ENCODE results near the gene PARVA.
A peak's percentile ranks its signal among the peaks of the same experiment; 100 is the strongest.

PARVA gene

DNA sequence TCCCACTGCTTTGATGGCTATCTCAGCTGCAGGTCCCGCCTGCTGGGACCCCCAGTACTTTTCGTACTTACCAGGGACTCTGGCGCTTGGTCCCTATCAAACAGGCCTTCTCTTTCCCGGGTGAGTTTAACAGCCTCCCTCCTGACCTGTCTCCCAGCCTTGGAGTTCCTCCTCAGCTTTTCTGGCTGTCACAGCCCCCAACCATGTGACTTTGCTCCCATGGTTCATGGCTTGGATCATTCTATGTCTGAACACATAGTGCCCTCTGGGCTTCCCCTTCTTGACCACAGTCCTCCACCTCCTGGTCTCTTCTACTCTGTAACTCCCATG lies 56.9 kb downstream of the PARVA start:
- DNase-seq = no peak

- DNase-seq = no peak
Measured at GRCh38 chr11:12435264-12435663, 57.9 kb downstream of the PARVA start.

DNA sequence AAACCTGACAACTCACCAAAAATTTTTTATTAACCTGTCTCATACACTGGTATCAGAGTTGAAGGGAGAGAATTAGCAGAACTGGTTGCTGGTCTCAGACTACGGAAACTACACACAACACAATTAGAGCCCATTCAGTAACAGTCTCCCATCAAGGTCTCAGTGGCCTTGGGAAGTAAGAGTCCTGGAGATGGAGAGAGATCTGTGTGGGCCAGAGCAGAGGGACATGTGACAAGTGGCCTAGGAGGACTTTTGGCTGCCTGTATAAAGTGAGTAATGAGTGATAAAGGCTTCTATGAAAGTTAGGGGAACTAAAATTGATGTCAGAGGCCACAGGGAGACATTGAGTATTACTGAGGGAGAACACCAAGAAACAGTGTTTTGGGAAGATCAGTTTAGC lies 58.9 kb downstream of the PARVA start:
- DNase-seq = no peak

DNA sequence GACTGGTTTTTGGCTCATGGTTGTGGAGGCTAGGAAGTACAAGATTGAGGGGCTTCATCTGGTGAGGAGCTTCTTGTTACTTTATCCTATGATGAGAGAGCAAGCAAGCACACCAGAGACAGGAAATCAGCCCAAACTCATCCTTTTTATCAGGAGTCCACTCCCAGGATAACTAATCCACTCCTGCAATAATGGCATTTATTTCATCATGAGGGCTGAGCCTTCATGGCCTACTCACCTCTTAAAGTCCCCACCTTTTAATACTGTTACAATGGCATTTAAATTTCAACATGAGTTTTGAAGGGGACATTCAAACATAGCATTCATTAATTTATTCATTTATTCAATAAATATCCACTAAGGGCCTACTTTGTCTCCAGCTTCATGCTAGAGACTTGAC lies 60.9 kb downstream of the PARVA start:
- DNase-seq = no peak

DNA sequence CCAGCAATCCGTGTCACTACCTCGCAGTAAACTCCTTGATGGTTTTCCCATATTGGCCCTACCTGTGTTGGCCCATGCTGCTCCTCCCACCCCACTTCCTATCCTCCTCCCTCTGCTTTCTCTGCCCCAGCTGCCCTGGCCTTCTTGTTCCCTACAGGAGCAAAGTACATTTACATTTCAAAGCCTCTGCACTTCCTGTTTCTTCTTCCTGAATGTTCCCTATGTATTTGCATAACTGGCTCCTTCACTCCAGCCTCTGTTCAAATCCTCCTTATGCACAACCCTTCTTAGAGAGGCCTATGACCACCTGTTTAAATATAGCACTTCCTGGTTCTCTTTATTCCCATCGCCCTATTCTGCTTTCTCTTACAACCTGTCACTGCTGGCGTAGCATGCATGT lies 62.2 kb downstream of the PARVA start:
- DNase-seq = no peak

GRCh38 chr11:12440565-12440964 lies 63.2 kb downstream of the PARVA start:
- DNase-seq = no peak

GRCh38 chr11:12441231-12441861 lies 64.0 kb downstream of the PARVA start:
- no peak for DNase-seq

DNA sequence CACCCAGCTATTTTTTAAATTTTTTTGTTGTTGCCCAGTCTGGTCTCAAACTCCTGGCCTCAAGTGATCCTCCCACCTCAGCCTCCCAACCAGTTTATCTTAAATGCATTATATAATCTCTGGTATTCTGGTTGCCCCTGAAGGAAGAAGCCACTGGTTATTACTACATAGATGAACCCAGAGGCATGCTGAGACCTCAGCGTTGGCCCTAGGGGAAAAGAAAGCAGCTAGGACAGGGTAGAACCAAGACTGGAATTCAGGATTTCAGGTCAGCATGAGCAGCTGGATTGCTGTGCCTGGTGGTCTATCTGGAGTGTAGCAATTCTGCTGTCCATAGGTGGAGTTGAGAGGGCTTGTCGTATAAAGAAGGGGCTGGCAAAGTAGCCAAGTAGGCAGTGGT lies 67.2 kb downstream of the PARVA start:
- no peak for DNase-seq

GRCh38 chr11:12445001-12445400 lies 67.6 kb downstream of the PARVA start:
- no peak for DNase-seq

DNA sequence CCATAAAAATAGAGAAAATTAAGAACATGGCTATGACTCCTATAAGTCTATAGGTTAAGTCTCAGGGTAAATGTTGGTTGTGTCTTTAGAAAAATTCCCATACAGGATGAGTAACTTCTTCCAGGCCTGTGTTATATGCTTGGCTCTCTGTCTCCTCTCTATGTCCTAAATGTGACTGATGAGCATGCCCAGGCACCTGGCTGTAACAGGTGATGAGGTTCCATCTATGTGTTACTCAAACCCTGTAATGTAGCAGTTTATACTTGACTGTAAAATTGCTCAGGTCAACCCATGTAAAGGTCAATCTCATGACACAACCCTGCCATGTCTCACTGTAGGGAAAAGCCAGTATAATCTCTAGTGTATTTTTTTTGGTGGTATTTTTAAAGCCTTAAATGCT lies 69.5 kb downstream of the PARVA start:
- no peak for DNase-seq

GRCh38 chr11:12448131-12448939 lies 71.0 kb downstream of the PARVA start:
- DNase-seq = no peak

DNA sequence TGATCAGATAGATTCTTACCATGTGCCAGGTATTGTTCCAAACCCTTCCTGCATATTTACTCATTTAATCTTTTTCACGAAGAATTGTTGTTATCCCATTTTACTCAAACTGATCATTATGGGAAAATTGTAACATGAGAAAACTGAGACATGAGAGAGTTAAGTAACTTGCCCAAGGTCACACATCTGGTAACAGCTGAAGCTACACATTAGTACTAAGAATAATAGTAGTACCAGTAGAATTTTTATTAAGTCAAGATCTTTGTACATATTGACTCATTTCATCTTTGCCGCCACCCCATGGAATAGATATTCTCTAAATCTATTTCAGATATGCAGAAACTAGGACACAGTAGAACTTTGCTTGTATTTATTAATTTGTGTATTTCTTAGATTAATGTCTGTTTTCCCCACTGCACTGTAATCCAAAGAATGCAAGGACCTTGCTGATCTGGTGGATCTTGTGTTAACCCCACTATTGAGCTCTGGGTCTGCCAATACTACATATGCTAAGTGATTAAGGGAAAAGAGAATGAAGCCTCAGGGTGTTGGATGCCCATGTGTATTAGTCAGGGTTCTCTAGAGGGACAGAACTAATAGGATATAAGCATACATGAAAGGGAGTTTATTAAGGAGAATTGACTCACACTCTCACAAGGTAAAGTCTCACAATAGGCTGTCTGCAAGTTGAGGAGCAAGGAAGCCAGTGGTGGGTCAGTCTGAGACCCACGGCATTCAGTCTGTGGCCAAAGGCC lies 72.8 kb downstream of the PARVA start:
- DNase-seq = no peak

DNA sequence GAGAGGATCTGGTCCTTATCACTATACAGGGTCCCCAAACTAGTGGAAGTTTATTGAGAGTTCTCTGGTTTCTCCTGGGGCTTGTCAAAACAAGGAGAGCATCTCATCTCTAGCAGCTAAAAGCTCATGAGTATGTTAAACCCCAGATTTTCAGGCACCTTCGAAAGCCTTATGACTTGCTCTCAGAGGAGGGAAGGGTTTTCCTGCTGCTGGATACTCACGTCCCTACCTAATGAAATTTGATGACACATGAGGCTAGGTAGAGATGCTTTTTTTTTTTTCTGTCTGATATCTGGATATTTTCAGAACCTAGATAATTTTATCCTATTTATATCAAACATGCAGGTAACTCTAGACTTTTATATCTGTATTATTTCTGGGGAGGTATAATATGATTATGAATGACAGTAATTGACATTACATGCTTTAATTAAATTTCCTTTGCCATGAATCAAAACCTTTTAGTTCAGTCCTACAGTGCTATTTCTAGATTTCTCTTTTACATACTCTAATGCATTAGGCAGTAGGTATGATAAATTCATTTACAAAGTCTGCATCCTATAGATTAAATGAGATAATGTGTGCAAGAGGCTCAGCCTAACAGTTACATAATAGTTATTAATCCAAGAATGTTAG lies 73.9 kb downstream of the PARVA start:
- DNase-seq = no peak

GRCh38 chr11:12453243-12453642 lies 75.9 kb downstream of the PARVA start:
- no peak for DNase-seq

DNA sequence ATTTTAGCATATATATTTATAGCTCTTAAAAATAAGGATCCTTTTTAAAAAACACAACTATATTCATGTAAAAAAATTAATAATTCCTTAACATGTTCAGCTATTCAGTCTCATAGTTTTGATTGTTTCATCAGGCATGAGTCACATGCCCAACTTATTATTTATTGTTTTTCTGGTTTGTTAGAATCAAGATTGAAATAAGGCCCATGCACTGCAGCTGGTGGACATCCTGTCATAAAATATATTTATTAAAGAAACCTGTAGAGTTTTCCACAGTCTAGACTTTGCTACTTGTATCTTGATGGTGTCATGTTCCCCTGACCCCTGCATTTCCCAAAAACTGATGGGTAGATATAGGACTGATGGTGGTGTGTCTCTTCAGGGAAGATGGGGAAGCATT lies 77.4 kb downstream of the PARVA start:
- no peak for DNase-seq

GRCh38 chr11:12455938-12456337 lies 78.6 kb downstream of the PARVA start:
- DNase-seq = no peak

DNA sequence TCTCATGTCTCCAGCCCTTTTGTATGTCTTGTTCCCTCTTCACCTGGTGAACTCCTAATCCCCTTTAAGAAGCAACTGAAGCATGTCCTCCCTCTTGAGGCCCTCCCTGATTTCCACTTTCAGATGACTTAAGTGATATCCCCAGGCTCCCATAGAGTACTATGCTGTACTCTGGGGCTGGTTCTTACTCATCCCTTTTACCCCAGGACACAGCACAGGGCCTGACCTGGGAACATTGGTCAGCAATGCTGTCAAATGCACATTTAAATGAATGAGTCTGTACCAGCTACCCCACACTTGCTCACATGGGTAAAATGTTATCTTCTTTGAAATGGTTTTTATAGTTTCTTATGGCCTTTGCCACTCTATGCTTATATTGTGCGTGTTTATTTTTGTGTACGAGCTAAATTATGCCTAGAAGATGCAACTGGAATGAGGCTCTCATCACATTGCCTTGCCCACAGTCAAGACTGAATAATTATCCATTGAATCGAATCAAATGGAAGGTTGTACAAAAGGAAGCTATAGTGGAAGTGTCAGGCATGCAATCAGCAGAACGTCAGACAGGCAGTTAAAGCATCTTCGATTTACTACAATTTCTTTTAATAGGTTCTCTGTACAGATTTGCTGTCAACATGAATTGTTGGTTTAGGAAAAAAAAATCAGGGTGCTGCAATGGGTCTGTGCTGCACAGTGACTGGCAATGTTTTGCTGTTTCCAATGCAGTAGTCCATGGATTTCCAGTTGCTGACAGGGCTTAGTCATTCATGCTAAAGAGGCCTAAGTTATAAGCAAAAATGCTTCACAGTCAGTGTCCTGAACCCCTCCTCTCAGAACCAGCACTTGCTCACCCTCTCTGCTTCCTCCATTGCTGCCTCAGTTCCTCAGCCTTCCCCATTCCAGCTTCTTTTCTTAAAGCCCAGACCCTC lies 79.5 kb downstream of the PARVA start:
- DNase-seq = no peak

DNA sequence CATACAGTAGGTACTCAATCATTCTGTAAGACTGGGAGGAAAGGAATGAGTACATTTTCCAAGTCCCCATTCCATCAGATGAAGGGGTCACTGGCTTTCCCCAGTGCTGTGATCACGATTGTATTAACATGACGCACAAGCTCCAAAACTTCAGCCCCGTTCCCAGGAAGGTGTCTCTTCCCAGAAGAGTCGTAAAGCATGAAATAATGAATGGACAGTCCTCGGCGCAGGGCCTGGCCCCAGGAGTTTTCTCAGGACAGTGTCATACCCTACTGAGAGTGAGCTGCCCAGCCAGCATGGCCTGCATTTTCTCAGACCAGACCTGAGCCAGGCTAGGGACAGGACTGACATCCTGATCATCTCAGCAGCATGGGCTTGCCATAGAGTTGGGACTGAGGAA lies 80.7 kb downstream of the PARVA start:
- no peak for DNase-seq

- no peak for DNase-seq
Measured at GRCh38 chr11:12459374-12459773, 82.0 kb downstream of the PARVA start.

GRCh38 chr11:12459865-12460444 lies 82.6 kb downstream of the PARVA start:
- no peak for DNase-seq

- no peak for DNase-seq
Measured at GRCh38 chr11:12460466-12460865, 83.1 kb downstream of the PARVA start.

DNA sequence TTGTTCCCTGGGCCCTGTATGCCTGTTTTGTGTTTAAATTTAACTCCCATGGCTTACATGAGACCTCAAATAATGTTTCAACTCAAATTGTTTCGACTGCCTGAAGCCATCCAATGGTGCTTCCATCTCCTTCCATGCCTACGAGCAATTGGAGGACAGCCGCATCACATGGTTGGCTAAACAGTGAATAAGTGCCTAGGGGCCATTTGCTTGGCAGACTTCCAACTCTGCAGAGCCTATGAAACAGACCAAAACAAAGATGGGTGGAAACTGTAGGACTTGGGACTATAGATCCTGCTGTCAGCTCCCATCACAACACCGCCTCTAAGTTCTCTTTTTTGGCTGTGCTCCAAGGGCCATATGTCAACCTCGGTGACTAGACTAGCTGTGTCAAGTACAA lies 84.1 kb downstream of the PARVA start:
- peak; percentile 29 for DNase-seq
